ENCODE measurements around the gene SLC24A4. TPM values are rescaled to one million over a fixed set of nuclear protein-coding genes. Genes with fewer than 3 reads are reported as not detected.
A peak's percentile ranks its signal among the peaks of the same experiment; 100 is the strongest.

SLC24A4 gene
- total and polyA plus RNA-seq, 2 of the 4 experiments (the other 2 are of a cell fraction), result not detected

DNA sequence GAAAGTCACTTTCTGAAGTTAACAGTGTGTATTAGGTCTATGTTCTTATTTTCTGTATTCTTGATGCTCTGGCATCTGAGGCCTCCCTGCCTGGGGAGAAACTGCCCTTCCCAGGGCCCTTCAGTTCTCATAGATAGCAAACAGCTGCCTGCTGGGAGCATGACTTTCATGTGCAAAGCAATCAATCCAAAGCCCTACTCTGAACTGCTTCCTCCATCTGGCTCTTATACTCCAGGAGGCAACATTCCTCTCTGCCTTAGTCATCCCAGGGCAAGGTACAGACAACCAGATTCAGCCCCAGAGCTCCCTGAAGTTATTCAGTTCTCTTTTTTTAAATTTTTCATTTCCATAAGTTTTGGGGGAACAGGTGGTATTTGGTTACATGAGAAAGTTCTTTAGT lies 149.0 kb downstream of the SLC24A4 start:
- peak overlapping the region; percentile 50; the same call in 1 of the 2 replicates for H3K18ac ChIP-seq (ENCODE audit: low read depth, low read length)
- no peak overlapping the region for H4K5ac ChIP-seq (ENCODE audit: low read depth, low read length)
- DNase-seq, result peak; percentile 93
- no peak overlapping the region for H3K23ac ChIP-seq (ENCODE audit: low read depth, low read length)
- peak overlapping the region; percentile 21; the same call in 1 of the 2 replicates for H3K4ac ChIP-seq (ENCODE audit: low read depth, low read length)
- ATAC-seq (ENCODE audit: low read depth), result peak; percentile 87
- no TSS peak for BruUV-seq (replicated peaks)
- no peaks in the 10 kb centered on the region for H3K79me1 ChIP-seq (ENCODE audit: low read depth in 1 of 2, low read length in 2 of 2)
- peaks cover 11% of the 10 kb centered on the region for H3K4me1 ChIP-seq (ENCODE audit: control insufficient read depth, insufficient read depth, low read length)
- H4K8ac ChIP-seq (ENCODE audit: low read depth in 2 of 2, low read length in 2 of 2), result peak overlapping the region in 1 of 2 experiments; percentile 26; a peak in 2 of 4 replicates
- H2BK120ac ChIP-seq (ENCODE audit: low read depth, low read length), result peak overlapping the region; percentile 49; the same call in 1 of the 2 replicates
- peak overlapping the region; percentile 15; the same call in 1 of the 3 replicates for H2BK15ac ChIP-seq (ENCODE audit: low read depth, low read length)
- peak overlapping the region; percentile 57; the same call in 1 of the 2 replicates for H2BK20ac ChIP-seq (ENCODE audit: low read depth, low read length)
- ChIA-PET POLR2A (ENCODE audit: unreplicated experiment) (no interaction called here), CTCF (interaction anchor here (3.9 kb wide), 1 partner anchor 10 kb away, joined by 15 read pairs; no protein-coding TSS in a partner anchor)
- peak overlapping the region; percentile 9 for H2BK5ac ChIP-seq (ENCODE audit: low read depth, low read length, poor library complexity, severe bottlenecking)
- dilution Hi-C loops (cut with HindIII; ENCODE audit: low sequenced_read_pairs, unreplicated experiment) (no loop called here), in situ Hi-C loops (cut with MboI; ENCODE audit: low sequenced_read_pairs) (no loop called here), intact Hi-C loops (cut with micrococcal nuclease) (no loop called here)
- peak overlapping the region; percentile 43; the same call in 1 of the 2 replicates for H3K14ac ChIP-seq (replicated peaks; ENCODE audit: low read depth, low read length)
- H3K9me1 ChIP-seq (ENCODE audit: insufficient read depth, low read length), result peaks cover 3% of the 10 kb centered on the region; the same call in 1 of the 2 replicates
- H2AK5ac ChIP-seq (ENCODE audit: low read depth, low read length), result peak overlapping the region; percentile 68; the same call in 1 of the 2 replicates
- TF ChIP-seq MXI1 (IDR thresholded peaks at IDR 0.05; ENCODE audit: borderline replicate concordance, low read depth, low read length), result no peak
- TF ChIP-seq BHLHE40 (IDR thresholded peaks at IDR 0.05; ENCODE audit: low read depth, low read length), result no peak
- no peak for TF ChIP-seq CEBPB (IDR thresholded peaks at IDR 0.05; ENCODE audit: low read depth, low read length)
- no peak for TF ChIP-seq RAD21 (IDR thresholded peaks at IDR 0.05; ENCODE audit: low read length)
- no peak overlapping the region for H3K56ac ChIP-seq (ENCODE audit: extremely low read depth, insufficient read depth, low read length)
- H3K4me3 ChIP-seq (ENCODE audit: insufficient read depth, low read depth, low read length), result no peak overlapping the region
- peaks cover under 1% of the 10 kb centered on the region; the same call in 1 of the 2 replicates for H3K9me3 ChIP-seq (ENCODE audit: control insufficient read depth, insufficient read depth, low read length)
- H2AK9ac ChIP-seq (replicated peaks; ENCODE audit: low read depth, low read length, poor library complexity), result no peak overlapping the region
- H3K27ac ChIP-seq (ENCODE audit: insufficient read depth, low read length), result no peak overlapping the region
- no peaks in the 10 kb centered on the region for H4K20me1 ChIP-seq (ENCODE audit: insufficient read depth, low read length)
- no peak overlapping the region for H3K4me2 ChIP-seq (ENCODE audit: low read depth, low read length)
- no peak overlapping the region for H3K9ac ChIP-seq (ENCODE audit: low read depth, low read length)
- H2AFZ ChIP-seq (replicated peaks; ENCODE audit: low read length, poor library complexity), result no peak overlapping the region
- no peaks in the 10 kb centered on the region for H3K36me3 ChIP-seq (ENCODE audit: control insufficient read depth, insufficient read depth, low read length)
- no peak overlapping the region for H4K91ac ChIP-seq (ENCODE audit: insufficient read depth, low read depth, low read length)
- H3K27me3 ChIP-seq (ENCODE audit: control insufficient read depth, insufficient read depth, low read length), result no peaks in the 10 kb centered on the region

All from IMR-90 (cell line).